ENCODE results near the gene PTRH2.

GRCh38 chr17:59754552-59754951 is 47.3 kb upstream of the PTRH2 start:
- TF ChIP-seq ELF4 (IDR thresholded peaks at IDR 0.05) (no peak), NFRKB (IDR thresholded peaks at IDR 0.05) (no peak), FOXK2 (IDR thresholded peaks at IDR 0.05) (no peak), LEF1 (IDR thresholded peaks at IDR 0.05; ENCODE audit: borderline replicate concordance) (no peak), FOXM1 (IDR thresholded peaks at IDR 0.05; ENCODE audit: borderline replicate concordance) (no peak)
